CD4-positive, alpha-beta T cell (primary cell): ENCODE measurements around the gene NTM. TPM values are rescaled to one million over a fixed set of nuclear protein-coding genes. Genes with fewer than 3 reads are reported as not detected.

Source experiments
- ATAC-seq: fragments of 200-7000 bp; cut with Tn5 transposase; one replicate; pipeline ENCODE4 v1.10.0; 2022; ENCODE audit warnings: mild to moderate bottlenecking; ENCODE audit not compliant: poor library complexity
- CTCF ChIA-PET: fragments of 350-600 bp; sonication (Branson Sonifier 250); formaldehyde crosslinking; loops from one replicate; lab custom pipeline; 2021; ENCODE audit warnings: antibody characterized with exemption, inconsistent platforms; lab: Charles Lee
- POLR2A ChIA-PET: fragments of 350-600 bp; sonication (Branson Sonifier 250); formaldehyde crosslinking; loops from one replicate; lab custom pipeline; 2021; ENCODE audit warnings: antibody characterized with exemption, inconsistent platforms; lab: Charles Lee
- DNase-seq, 14 experiments: peaks; one replicate each; pipeline ENCODE4 v3.0.0-alpha.2; 2013 to 2020; ENCODE audit warnings: mixed read lengths in 2 of 14
- H3K27ac ChIP-seq, 2 donors: one replicate each; pipeline versions ENCODE4 v1.5.1 to v1.7.0; 2013; ENCODE audit warnings: low read length in 2 of 2, low read depth in 1 of 2, mild to moderate bottlenecking in 1 of 2
- H3K27me3 ChIP-seq, 2 experiments: 1 replicate in 1 of 2; 2 replicates in 1 of 2; pipeline versions ENCODE4 v1.6.1 to v1.7.0; 2013; ENCODE audit warnings: low read length in 2 of 2, control low read depth in 1 of 2, mild to moderate bottlenecking in 1 of 2, moderate library complexity in 1 of 2; ENCODE audit not compliant: insufficient read depth in 2 of 2, control insufficient read depth in 1 of 2
- H3K36me3 ChIP-seq: one replicate; pipeline ENCODE4 v1.6.1; 2013; ENCODE audit warnings: low read length, control low read depth; ENCODE audit not compliant: insufficient read depth
- H3K4me1 ChIP-seq: one replicate; pipeline ENCODE4 v1.6.1; 2013; ENCODE audit warnings: low read length, control low read depth; ENCODE audit not compliant: insufficient read depth
- H3K4me3 ChIP-seq: one replicate; pipeline ENCODE4 v1.5.1; 2013; ENCODE audit warnings: mild to moderate bottlenecking, low read length, moderate library complexity
- H3K9me3 ChIP-seq, 2 experiments: 1 replicate in 1 of 2; 2 replicates in 1 of 2; pipeline versions ENCODE4 v1.6.1 to v1.7.0; 2013; ENCODE audit warnings: low read length in 2 of 2, mild to moderate bottlenecking in 2 of 2, control low read depth in 1 of 2, moderate library complexity in 1 of 2; ENCODE audit not compliant: control insufficient read depth in 1 of 2, insufficient read depth in 1 of 2
- H3K27ac Mint-ChIP-seq: one replicate; pipeline ENCODE4 v1.8.0; 2020; ENCODE audit warnings: mixed read lengths
- H3K27me3 Mint-ChIP-seq: one replicate; pipeline ENCODE4 v1.8.0; 2021; ENCODE audit warnings: mixed read lengths
- H3K36me3 Mint-ChIP-seq: one replicate; pipeline ENCODE4 v1.8.0; 2021; ENCODE audit warnings: low read depth, mixed read lengths
- H3K4me1 Mint-ChIP-seq: one replicate; pipeline ENCODE4 v1.8.0; 2021; ENCODE audit warnings: low read depth, mixed read lengths
- H3K4me3 Mint-ChIP-seq: one replicate; pipeline ENCODE4 v1.8.0; 2020; ENCODE audit warnings: mild to moderate bottlenecking, mixed read lengths
- H3K9me3 Mint-ChIP-seq: one replicate; pipeline ENCODE4 v1.8.0; 2020; ENCODE audit warnings: mixed read lengths
- intact Hi-C, 2 experiments: fragments of 100-400 bp; cut with DNase I in 1 of 2; cut with micrococcal nuclease in 1 of 2; formaldehyde crosslinking; loops; one replicate each; pipeline versions ENCODE4 v1.15.1 to v1.9.0; 2023 to 2025; cut with DNase I, micrococcal nuclease
- total RNA-seq, 174 experiments: library from RNA in 2 of 174; stranded (reverse) in 2 of 174; gene quantifications; one replicate each; pipeline ENCODE4 v1.2.3 and lab custom pipeline; 2021 to 2026
- TF ChIP-seq, protein P1 (sequence below): fragments of 200-600 bp; IDR thresholded peaks from one replicate; pipeline ENCODE4 v1.8.0; 2022; ENCODE audit warnings: antibody characterized with exemption, mild to moderate bottlenecking

NTM gene
- total RNA-seq, 2 experiments from 2014 or later = not detected

DNA sequence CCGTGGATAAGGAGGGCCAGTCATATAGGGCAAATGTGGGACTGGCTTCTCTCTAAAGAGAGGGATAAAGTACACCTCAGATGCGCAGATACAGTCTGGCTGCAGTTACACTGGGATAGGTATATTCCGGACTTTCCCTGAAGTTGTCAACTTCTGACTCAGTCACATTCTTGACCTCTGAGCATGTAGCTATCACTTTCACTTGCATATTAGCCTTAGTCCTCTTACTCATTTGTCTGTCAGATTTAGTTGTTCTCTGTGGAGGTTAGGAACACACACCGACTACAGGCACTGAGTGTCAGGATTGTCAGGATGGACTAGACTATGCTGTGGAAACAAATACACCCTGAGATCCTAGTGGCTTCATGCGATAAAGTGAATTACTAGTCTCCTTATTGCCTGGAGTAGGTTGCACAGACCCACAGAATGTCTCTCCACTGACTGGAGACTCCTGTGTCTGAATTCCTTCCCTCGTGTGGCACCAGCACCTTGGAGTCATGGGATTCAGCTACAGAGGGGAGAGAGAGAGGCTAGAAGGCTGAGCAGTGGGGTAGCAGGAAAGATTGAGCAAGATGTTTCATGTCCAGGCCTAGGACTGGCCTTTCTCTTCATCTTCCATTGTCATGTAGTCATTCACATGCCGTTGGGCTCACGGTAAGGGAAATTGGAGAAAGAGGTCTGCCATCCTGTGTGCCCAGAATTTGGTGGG, 654.3 kb downstream of the NTM start:
- no peak for DNase-seq
- CTCF ChIA-PET = no interaction called here

DNA sequence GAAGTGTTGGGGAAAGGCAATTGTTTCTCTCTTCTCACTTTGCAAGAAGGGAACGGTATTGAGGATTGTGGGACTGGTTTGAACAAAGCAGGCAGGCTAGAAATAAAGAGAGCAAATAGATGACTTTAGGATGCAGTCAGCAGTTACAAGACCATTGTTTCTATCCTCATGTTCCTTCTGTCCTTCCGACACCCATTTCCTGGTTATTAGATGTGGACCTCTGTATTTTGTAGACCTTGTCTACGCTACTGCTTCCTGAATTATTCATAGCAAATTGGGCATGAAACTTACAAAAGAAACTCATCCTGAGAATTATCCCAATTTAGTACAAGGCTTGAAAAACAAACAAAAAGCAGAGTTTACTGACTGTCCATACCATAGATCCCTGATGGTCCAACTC, 656.3 kb downstream of the NTM start:
- no peak overlapping the region for H3K27ac Mint-ChIP-seq
- peaks cover 13% of the 10 kb centered on the region for H3K9me3 Mint-ChIP-seq
- H3K4me3 Mint-ChIP-seq = no peak overlapping the region
- intact Hi-C loops = no loop called here
- ChIA-PET POLR2A (no interaction called here), CTCF (no interaction called here)
- no peaks in the 10 kb centered on the region for H3K36me3 Mint-ChIP-seq
- peaks cover 4% of the 10 kb centered on the region for H3K27me3 Mint-ChIP-seq
- H3K27ac ChIP-seq = no peak overlapping the region
- peaks cover 0 to 4% of the 10 kb centered on the region in 2 experiments for H3K9me3 ChIP-seq
- H3K4me1 Mint-ChIP-seq = no peaks in the 10 kb centered on the region
- no peaks in the 10 kb centered on the region for H3K27me3 ChIP-seq
- ATAC-seq (no peak), DNase-seq (no peak)
- no peaks in the 10 kb centered on the region for H3K4me1 ChIP-seq
- TF ChIP-seq, protein P1, sequence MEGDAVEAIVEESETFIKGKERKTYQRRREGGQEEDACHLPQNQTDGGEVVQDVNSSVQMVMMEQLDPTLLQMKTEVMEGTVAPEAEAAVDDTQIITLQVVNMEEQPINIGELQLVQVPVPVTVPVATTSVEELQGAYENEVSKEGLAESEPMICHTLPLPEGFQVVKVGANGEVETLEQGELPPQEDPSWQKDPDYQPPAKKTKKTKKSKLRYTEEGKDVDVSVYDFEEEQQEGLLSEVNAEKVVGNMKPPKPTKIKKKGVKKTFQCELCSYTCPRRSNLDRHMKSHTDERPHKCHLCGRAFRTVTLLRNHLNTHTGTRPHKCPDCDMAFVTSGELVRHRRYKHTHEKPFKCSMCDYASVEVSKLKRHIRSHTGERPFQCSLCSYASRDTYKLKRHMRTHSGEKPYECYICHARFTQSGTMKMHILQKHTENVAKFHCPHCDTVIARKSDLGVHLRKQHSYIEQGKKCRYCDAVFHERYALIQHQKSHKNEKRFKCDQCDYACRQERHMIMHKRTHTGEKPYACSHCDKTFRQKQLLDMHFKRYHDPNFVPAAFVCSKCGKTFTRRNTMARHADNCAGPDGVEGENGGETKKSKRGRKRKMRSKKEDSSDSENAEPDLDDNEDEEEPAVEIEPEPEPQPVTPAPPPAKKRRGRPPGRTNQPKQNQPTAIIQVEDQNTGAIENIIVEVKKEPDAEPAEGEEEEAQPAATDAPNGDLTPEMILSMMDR = no peak
- H3K36me3 ChIP-seq = no peaks in the 10 kb centered on the region
- no peak overlapping the region for H3K4me3 ChIP-seq

More for the DNA sequence above, 654.3 kb downstream of the NTM start:
- no peaks in the 10 kb centered on the region for H3K36me3 Mint-ChIP-seq
- H3K27ac ChIP-seq = no peak overlapping the region
- no peak for ATAC-seq
- intact Hi-C loops = no loop called here
- H3K27me3 ChIP-seq = no peaks in the 10 kb centered on the region
- H3K4me3 ChIP-seq = no peak overlapping the region
- H3K4me3 Mint-ChIP-seq = no peak overlapping the region
- POLR2A ChIA-PET = no interaction called here
- H3K9me3 ChIP-seq = peaks cover 0 to 4% of the 10 kb centered on the region in 2 experiments
- H3K4me1 ChIP-seq = no peaks in the 10 kb centered on the region
- H3K9me3 Mint-ChIP-seq = peaks cover 11% of the 10 kb centered on the region
- TF ChIP-seq, protein P1 = no peak
- peaks cover 4% of the 10 kb centered on the region for H3K27me3 Mint-ChIP-seq
- no peaks in the 10 kb centered on the region for H3K4me1 Mint-ChIP-seq
- H3K36me3 ChIP-seq = no peaks in the 10 kb centered on the region
- no peak overlapping the region for H3K27ac Mint-ChIP-seq

DNA sequence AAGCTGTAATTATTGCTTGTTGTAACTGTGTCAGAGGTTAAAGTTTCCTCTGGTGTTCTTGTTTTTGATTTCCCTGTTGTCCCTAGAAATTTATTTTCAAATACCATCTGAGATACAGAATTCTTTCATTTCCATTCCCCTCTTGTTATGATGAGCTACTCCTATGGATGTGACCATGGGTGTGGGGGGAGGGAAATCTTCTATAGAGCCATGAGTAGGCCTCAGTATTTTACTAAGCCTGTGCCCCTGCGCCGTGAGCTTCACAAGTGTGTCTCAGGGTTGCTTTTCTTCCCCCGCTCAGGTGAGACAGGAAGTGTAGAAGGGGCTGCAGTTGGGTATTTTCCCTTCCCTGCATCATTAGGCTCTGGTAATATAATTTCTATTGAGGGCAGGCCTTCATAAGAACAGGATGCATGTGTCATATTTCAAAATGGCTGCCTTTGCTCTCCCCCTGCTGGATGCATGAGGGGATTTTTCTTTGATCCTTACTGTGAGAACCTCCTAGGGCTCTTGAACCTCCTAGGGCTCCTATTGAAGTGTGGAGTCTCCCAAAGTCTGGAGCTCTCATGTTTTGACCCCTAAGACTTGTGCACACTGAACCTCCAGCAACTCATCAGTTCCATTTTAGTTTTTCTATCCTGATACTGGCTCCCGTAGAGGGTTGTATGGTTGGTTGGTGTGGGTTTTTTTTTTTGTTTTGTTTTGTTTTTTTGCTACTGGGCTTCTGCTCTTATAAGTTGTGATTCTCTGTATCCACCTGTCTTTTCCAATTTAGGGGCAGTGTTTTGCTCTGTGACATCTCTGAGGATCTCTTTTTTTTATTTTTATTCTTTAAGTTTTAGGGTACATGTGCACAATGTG, 658.2 kb downstream of the NTM start:
- Histone ChIP-seq H3K4me3 (no peak overlapping the region), H3K9me3 (no peaks in the 10 kb centered on the region), H3K27ac (no peak overlapping the region), H3K27me3 (no peaks in the 10 kb centered on the region), H3K4me1 (no peaks in the 10 kb centered on the region), H3K36me3 (no peaks in the 10 kb centered on the region)
- ATAC-seq (no peak), DNase-seq (no peak)
- TF ChIP-seq, protein P1 = no peak
- CTCF ChIA-PET = no interaction called here
- H3K27ac Mint-ChIP-seq = no peak overlapping the region
- peaks cover 4% of the 10 kb centered on the region for H3K27me3 Mint-ChIP-seq
- POLR2A ChIA-PET = no interaction called here
- intact Hi-C loops = no loop called here
- H3K4me3 Mint-ChIP-seq = no peak overlapping the region
- no peaks in the 10 kb centered on the region for H3K4me1 Mint-ChIP-seq
- H3K36me3 Mint-ChIP-seq = no peaks in the 10 kb centered on the region
- H3K9me3 Mint-ChIP-seq = peaks cover 13% of the 10 kb centered on the region
